ENCODE results near the gene CKMT2.

Gene CKMT2

DNA sequence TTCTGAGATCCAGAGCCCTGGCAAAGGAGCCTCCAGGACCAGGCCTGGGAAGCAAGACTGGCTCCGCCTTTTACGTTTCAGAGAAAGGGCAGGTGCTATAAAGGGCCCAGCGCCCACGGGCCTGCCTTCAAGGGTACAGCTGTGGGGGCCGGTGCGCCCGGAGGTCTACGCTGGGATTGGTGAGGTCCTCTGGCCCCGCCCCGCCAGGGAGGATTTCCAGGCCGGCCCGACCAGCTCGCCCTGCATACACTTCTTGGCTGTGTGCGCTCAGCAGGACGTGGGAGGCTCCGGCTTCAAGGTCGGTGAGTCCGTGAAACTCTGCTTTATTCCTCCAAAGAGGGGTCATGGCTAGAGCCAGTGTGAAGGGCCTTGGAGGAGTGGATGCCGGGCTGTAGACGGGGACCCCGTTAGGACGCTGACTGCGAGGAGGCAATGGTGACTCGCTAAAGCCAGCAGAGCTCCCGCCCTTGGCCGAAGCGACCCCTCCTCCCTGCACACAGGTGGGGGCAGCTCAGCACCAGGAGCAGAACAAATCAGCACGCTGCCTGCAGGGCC lies at the start of gene CKMT2:
CKMT2 (plus strand) TSS at position 243 of the 555 bp plus-strand sequence. CDS start 17,811 bp downstream, outside the sequence.
- no peak for DNase-seq

DNA sequence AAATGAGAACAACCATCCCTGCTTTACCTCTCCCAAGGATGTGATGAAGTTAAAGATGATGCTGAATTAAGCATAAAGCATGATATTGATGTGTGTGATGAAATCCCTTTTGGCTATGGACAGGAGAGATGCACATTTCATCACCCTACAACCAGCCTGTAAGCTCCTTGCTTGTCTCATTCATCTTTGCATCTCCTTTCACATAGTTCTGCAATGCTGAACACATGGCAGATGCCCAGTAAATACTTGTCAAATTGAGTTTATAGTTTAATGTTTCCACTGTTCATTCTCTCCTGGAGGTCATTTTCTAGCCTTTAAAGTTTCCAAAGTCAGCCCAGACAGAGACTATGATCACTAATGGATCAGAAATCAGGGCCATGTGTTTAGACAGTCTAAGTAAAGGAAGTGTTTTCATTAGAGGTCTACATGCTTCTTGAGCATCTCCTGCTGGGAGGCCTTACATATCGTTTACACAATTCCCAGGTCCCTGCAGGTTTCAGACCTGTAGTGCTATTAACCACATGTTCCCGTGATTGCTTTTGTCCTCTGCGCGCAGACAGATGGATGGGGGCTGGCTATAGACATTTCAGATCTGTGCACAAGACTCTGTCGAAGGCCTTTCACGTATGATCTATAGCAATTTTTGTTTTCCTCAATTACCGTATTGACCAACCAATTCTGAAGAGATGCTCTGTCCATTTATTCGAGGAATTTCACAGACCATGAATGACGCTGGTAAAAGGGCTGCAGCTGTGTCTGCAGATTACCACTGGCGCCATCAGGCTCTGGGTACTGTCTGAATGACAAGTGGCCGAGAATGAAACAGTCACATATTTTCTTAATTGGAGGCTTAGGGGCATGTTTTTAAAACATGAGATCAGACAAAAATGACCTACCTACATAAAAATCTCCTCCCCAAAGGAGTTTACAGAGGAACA lies 49.0 kb upstream of the CKMT2 start:
- DNase-seq = no peak

DNA sequence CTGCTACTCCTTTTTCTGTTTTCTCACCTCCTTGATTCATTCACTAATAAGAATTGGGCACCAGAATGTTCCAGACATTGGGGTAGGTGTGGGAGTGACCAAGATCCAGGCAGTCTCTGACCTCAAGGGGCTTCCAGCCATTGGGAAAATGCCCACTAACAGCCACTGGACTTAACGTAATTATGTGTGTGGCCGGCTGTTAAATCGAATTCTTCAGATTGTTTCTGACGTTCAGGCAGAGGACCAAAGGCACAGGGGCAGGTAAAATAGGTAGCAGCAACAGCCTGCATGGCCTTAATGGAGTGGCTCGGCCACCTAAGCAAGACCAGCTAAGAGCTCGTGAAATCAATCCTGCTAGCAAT lies 48.4 kb upstream of the CKMT2 start:
- DNase-seq = no peak

DNA sequence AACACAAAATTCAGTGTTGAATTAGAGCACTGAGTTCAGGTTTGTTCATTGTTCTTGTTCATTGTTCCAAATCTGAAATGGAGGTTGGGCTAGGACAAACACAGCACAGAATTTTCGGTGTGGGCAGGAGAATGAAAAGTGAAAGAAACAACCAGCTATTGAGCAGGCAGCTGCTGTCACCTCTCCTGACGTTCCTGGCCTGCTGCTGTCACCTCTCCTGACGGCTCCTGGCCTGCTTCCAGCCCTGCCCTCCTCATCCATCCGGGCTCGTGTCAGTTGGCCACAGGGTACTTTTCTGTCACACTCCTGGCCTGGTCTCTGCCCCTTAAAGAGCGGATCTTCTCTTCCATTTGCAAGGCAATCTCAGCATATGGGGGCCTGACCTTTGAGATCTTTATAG lies 45.2 kb upstream of the CKMT2 start:
- DNase-seq = no peak

DNA sequence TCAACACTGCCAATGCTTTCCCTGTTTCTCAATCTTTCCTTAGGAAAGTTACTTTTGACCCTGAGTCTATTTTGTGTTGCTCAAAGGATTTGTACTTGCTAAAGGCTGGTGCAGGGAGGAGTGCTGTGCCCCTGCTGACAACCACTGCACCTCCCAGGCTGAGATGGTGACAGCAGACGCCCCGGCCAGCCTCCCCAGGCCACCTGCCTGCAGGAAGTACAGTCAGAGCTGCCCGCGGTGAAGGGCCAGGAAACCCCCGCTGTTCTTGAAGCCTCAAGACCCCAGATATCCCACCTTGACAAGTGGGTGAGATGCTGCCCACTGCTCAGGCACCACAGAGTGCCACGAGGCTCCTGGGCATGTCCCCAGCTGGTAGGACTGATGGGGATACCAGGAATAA lies 44.2 kb upstream of the CKMT2 start:
- DNase-seq = no peak

DNA sequence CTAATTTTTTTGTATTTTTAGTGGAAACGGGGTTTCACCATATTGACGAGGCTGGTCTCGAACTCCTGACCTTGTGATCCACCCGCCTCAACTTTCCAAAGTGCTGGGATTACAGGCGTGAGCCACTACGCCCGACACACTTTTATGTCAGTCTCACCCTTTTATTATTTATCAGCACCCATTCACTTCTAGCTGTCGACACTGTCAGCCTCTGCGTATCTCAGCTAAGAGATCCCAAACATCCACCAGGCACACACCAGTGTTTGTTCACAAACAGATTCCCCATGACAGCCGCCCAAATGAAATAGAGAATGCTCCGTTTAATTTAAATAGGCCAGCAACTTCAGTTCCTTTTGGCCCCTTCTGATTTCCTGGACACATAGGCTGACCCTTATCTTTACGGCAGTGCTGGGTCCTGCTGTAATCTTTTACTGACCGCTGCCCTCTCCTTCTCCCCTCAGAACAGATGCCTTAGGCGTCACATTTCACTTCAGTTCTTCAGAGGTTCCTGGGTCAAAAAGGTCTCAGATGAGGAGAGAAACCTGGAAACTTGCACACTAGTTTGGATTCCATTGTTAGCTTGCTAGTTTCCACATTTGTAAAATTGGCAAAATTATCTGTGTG lies 43.1 kb upstream of the CKMT2 start:
- DNase-seq = no peak

DNA sequence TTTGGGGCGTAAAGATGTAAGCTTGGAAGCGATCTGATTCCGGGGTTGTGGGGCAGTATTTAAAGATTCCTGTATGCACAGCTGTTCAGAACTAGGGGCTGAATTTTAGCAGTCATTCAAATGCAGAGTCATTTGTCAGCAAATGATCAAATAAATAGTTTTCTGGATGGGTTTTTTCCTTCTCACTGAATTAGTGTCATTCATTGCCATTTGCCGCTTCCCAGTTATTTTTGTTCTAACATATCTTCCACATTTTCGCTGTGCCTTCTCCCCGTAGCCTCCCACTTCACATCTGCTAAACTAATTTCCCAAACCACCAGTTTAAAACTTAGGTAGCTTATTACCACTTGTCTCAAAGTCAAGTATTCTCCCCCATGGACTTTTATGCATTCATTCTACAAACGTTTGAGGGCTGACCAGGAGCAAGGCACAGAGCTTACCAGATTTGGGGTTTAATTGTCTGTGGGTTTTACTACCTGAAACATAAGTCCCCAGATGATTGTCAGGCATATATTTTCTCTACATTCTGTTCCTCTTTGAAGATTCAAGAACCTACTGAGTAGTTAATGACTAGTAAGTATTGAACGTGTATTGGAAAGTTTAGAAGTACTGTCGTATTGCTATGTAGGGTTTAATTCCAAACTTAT lies 41.3 kb upstream of the CKMT2 start:
- DNase-seq = no peak

DNA sequence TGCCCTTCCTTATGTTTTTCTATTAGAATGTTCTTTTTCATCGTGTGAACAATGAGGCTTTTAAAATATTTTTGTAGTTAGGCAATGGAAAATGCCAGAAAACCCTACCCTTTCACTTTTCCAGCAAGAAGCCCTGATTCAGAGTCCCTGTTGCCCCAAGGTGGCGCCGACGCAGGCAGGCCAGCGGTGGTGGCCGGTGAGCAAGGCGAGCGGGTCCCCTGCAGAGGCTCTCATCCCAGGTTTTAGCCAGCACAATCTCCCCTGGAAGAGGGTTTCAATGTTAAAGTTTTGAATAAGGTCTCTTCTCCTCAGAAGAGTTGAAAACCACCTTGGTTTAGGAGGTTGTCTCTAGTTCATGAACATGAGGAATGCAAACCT lies 40.8 kb upstream of the CKMT2 start:
- DNase-seq = no peak

DNA sequence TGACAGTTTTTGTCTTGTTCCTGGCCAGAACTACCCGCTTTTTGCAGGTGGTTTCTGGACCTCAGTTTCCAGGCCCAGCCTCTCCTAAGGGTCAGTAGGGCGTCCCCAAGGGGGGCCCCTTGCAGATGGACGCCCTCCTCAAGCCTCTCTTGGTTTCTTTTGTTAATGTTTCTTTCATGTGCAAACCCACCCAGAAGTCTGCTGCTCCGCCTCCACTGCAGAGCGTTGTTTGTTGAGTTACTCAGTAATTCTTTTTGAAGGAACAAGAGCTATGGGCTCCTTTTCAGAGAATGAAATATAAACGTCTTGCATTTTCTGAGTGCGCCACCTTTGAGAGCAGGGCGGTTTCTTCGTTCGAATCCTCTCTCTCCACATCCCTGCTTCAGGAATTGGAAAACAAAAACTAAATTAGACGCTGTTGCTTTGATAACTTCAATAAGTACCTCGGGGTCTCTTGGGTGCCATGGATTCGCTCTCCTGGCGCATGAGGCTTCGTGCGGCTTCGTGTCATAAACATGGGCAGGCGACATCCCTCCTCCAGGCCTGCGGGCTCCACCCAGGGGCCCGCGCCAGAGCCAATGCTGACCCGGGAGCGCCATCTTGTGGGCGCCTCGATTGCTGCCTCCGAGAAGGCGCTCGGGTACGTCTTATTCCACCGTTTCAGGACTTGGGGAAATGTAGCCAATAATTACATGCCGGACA lies 38.3 kb upstream of the CKMT2 start:
- peak; percentile 85 for DNase-seq

DNA sequence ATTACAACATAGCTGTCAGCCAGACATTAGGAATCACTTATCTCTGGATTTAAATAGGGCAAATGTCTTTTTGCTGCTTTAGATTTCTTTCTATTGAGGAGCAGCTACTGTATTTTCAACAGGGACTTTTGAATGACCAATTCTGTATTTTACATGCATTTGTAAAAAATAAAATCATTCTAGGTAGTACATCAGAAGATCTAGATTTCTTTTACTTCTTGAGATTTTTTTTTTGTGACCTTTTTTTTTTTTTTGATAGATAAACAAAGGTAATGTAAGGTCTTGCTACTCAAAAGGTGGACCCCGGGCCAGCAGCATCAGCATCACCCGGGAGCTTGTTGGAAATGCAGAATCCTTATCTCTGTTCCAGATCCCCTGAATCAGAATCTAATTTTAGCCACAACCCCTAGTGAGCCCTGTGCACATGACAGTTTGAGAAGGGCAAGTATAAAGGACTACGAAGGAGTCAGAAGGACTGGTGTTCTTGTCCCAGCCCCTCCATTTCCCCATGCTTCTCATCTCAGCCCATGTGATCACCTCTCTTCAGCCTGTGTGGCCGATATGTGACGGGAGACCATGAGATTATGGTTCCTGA lies 37.7 kb upstream of the CKMT2 start:
- no peak for DNase-seq

DNA sequence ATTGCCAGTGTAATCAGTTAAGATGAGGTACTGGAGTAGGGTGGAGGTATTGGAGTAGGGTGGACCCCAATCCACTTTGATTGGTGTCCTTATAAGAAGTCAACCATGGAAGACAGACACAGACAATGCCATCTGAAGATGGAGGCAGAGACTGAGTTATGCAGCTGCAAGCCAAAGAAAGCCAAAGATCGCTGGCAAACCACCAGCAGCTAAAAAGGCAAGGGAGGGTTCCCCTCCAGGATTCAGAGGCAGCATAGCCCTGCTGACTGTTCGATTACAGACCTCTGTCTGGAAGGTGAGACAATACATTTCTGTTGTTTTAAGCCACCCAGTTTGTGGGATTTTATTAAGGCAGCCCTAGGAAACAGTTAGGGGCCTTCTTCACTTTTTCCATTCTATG lies 30.5 kb upstream of the CKMT2 start:
- DNase-seq = no peak

DNA sequence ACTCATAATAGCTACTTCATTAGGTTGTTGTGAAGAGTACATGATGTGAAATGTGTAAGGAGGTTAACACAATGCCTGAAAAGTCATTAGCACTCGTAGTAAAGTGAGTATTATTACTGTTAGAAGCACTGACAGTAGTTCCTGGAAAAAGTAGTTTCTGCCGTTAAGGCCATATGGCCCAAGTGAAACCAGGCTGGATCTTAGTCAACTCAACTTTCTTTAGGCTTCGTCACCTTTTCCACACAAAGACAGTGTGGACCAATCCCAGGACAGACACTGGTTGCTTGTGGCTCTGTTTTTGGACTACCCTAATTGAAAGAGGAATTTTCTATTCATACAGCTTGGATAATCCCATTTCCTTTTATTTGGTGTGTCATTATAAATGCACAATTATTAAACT lies 29.4 kb upstream of the CKMT2 start:
- no peak for DNase-seq

DNA sequence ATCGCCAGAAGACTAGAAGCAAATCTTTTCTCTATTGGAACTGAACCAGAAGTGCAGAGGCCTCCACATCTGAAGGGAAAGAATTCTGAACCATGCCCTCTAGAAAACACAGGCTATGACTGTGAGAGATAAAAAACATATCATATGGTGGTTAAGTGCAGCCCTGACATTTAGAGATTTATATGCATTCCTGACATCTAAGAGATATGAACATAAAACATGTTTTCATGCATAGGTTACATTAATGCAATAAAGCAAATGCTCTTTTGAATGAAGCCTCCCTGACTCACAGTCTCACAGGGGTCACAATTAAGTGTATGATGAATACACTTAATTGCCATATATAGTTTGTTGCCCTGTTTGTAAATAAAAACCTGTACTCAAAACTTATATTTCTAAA lies 28.9 kb upstream of the CKMT2 start:
- DNase-seq = no peak

DNA sequence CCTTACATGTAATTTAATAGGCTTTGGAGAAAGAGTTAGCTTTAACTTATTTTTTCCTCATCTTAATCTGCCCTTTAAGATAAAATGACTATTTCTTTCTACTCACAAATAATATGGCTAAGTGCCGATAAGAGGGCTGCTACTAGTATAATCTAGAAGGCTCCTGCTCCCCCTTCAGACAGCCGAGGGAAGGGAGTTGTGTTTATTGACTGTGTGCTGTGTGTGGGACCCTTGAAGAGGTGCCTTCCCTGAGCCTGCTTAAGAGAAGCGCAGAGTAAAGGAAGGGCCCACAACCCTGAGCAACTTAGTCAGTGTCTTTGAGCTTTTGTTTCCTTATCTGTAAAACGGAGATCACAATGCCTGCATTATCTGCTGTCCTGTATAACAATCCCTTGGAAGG lies 28.1 kb upstream of the CKMT2 start:
- DNase-seq = no peak

DNA sequence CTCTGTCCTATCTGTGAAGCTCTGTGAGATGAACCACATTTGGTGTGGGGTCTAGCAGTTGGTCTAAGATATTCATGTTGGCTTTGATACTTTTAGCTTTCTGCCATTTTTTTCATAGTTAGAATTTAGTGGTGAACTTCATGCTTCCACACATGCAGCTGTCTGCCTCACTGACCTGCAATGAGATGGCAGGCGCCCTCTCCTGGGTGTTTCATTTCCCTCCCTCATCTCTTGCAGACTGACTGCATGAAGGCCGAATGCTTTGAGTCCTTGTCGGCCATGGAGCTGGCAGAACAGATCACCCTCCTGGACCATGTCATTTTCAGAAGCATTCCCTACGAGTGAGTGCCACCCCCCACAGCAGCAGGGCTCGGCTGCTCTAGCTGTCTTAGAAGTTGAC lies 26.1 kb upstream of the CKMT2 start:
- DNase-seq = no peak

DNA sequence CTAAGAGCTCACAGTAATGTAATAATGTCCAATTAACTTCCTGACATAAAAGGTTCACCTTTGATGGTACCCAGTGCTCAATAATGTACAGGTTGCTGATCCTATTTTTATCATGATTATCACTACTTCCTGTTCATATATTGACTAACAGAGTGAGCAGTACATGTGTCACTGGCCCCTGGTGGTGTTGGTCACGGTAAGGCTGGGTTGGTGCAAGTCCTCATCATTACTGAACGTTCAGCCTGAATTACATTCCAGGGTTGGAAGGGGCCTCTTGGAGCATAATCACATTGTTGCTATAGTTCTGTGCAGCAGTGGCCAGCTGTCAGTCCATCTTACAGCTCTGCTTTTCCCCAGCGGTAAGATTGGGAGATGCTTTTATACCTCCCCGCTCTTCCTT lies 24.2 kb upstream of the CKMT2 start:
- DNase-seq = no peak

DNA sequence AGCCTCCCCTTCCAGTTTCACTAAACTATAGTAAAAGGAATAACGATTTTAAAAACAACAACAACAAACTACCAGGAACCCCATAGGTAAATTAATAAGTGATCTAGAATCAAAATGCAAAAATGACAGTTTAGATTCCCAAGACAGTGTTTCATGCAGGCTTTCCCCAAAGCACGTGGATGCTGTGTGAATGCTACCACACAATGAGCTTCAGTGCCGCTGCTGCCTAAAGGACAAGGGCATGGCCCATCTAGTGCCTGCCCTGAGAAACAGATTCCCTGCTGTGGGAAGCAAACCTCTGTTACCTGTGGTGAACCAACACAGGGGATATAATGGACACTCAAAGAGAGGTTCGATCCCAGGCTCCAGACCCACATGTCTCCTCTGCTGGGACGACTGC lies 23.7 kb upstream of the CKMT2 start:
- DNase-seq = no peak

DNA sequence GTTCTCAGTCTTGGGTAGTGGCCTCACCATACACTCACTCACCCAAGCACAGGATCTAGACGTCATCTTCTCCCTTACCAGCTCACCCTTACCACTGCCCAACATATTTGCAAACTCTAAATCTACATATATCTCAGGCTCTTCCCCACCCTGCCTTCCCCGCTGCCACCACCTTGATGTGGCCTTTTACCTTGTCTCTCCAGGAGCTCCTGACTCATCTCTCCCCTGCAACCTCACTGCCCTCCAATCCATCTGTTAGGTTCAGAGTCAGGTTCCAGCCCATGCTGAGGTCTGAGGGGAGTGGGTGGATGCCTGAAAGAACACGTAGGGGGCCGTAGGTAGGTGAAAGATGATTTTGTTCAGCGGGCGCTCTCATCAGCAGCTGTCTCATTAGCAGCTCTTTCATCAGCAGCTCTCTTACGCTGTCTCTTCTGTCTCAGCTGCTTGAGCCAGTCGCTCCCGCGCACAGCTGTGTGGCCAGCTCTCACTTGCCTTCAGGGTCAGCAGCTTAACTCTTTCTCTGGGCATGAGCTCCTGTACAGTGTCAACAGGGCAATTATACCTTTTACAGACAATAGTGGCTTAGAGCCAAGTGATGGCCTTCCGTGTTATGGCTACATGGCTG lies 23.1 kb upstream of the CKMT2 start:
- DNase-seq = no peak

DNA sequence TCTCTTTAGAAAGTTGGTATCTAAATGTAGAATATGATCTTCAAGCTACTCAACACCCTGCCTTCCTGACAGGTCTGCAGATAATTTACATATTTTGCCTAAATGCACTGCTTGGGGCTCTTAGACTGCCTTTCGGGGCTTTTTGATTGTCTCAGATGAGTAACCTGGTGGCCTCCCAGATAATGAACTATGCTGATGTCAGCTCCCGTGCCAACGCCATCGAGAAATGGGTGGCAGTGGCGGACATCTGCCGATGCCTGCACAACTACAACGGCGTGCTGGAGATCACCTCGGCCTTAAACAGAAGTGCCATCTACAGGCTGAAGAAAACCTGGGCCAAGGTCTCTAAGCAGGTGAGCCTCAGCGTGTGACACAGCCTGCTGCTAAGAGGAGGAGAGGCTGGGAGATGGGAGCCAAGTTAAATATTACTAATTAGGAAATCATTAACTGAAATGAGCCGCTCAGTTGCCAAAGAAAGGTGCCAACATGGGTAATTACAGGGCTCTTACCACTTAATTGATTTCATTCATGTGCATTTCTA lies 20.8 kb upstream of the CKMT2 start:
- DNase-seq = no peak

DNA sequence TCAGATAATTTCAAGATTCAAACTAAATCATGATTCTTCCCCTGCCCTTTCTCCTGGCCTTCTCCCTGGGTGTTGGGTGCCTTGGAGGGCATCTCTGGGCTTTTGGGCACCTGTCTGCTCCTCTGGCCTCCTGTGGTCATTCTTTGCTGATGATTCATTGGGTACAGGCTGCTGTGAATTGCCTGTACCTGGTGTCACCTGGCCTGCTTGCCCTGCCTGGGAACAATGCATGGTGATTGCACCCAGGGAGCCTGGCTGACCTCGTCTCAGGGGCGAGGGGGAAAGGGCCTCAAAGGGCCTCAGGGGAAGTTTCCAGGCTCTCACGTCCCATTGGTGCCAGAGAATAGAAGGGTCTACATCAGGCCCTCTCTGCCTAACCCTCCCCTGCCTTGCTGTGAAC lies 20.1 kb upstream of the CKMT2 start:
- no peak for DNase-seq

DNA sequence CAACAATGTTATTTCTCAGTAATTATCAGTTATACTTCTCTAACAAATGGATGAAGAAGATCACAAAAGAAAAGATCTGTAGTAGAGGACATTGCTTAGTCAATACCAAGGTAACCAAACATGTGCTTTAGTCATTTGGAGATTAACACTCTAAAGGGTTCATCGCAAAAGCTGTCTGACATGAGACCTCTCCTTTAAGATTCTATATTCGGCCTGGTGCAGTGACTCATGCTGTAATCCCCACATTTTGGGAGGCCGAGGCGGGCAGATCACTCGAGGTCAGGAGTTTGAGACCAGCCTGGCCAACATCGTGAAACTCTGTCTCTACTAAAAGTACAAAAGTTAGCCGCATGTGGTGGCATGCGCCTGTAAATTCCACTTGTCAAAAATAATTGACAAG lies 18.3 kb upstream of the CKMT2 start:
- DNase-seq = no peak

DNA sequence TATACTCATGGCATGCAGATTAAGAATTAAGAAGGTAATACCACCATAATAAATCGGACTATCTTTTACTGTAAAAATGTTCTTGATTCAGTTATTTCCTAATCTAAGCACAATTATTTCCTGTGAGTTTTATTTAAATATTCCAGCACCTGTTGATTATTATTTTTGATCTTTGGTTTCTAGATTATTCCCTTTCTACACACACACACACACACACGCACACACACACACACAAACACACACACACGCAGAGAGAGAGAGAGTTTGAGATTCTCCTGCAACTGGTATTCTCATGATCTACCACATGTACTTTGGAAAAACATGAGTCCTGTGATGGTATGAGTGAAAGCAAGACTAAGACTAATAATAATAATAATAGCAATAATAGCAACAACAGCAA lies 17.0 kb upstream of the CKMT2 start:
- no peak for DNase-seq
